Osteoblast (primary cell): ENCODE measurements around the gene SIRPA. TPM values are rescaled to one million over a fixed set of nuclear protein-coding genes. Genes with fewer than 3 reads are reported as not detected.

Source experiments
- DNase-seq: peaks from one replicate; pipeline ENCODE4 v3.0.0; 2011; ENCODE audit warnings: low spot score, mixed read lengths; ENCODE audit not compliant: insufficient read length; ENCODE audit errors: missing footprints
- H2AFZ ChIP-seq: 2 replicates; pipeline ENCODE4 v1.6.0; 2011; ENCODE audit warnings: mild to moderate bottlenecking, low read length
- H3K27ac ChIP-seq: 2 replicates; pipeline ENCODE4 v1.5.1; 2011; ENCODE audit warnings: mild to moderate bottlenecking, low read depth, low read length, moderate library complexity
- H3K27me3 ChIP-seq: 2 replicates; pipeline ENCODE4 v1.6.0; 2012; ENCODE audit warnings: mild to moderate bottlenecking, control low read depth, inconsistent platforms, low read length, moderate library complexity; ENCODE audit not compliant: insufficient read depth
- H3K36me3 ChIP-seq: 2 replicates; pipeline ENCODE4 v1.5.1; 2011; ENCODE audit warnings: mild to moderate bottlenecking, low read length, control low read depth, moderate library complexity; ENCODE audit not compliant: insufficient read depth
- H3K4me1 ChIP-seq: 2 replicates; pipeline ENCODE4 v1.5.1; 2011; ENCODE audit warnings: mild to moderate bottlenecking, low read length, control low read depth, moderate library complexity; ENCODE audit not compliant: insufficient read depth
- H3K4me2 ChIP-seq: 2 replicates; pipeline ENCODE4 v1.6.0; 2011; ENCODE audit warnings: mild to moderate bottlenecking, low read length; ENCODE audit not compliant: insufficient read depth
- H3K4me3 ChIP-seq: fragments of 200-600 bp; sonication (generic); 3 replicates; pipeline ENCODE4 v1.5.1; 2012; ENCODE audit warnings: mild to moderate bottlenecking, low read length, inconsistent platforms; ENCODE audit not compliant: insufficient read depth
- H3K79me2 ChIP-seq: 2 replicates; pipeline ENCODE4 v1.6.0; 2012; ENCODE audit warnings: mild to moderate bottlenecking, low read length, control low read depth, inconsistent platforms; ENCODE audit not compliant: insufficient read depth
- H3K9me3 ChIP-seq: 2 replicates; pipeline ENCODE4 v1.5.1; 2011; ENCODE audit warnings: low read depth, low read length, control low read depth
- H4K20me1 ChIP-seq: 2 replicates; pipeline ENCODE4 v1.6.0; 2012; ENCODE audit warnings: mild to moderate bottlenecking, low read length, control low read depth; ENCODE audit not compliant: insufficient read depth
- total RNA-seq: library from RNA; depleted of rRNA; stranded (reverse); fragments of >200 nt; gene quantifications from 2 replicates; pipeline ENCODE4 v1.2.3, GENCODE V29; 2012
- TF ChIP-seq, protein P1 (sequence below): IDR thresholded peaks from 2 replicates; pipeline ENCODE4 v1.5.1; 2011; ENCODE audit warnings: mild to moderate bottlenecking, low read depth, low read length, moderate library complexity; ENCODE audit errors: extremely low read depth

Gene SIRPA
- total RNA-seq, 1 donor = 15.9 TPM

DNA sequence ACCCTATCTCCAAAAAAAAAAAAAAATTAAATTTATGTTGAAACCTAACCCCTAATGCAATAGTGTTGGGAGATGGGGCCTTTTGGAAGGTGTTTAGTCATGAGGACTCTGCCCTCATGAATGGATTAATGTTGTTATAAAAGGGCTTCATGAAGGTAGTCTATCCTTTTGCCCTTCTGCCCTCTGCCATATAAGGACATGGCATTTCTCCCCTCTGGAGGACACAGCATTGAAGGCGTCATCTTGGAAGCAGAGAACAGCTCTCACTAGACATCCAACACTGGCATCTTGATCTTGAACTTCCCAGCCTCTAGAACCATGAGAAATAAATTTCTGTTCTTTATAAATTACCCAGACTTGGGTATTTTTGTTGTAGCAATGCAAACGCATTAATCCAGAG, 63.2 kb downstream of the SIRPA start:
- H4K20me1 ChIP-seq = no peaks in the 10 kb centered on the region
- H3K27me3 ChIP-seq = peaks cover 44% of the 10 kb centered on the region
- no peak overlapping the region for H2AFZ ChIP-seq
- H3K9me3 ChIP-seq = no peaks in the 10 kb centered on the region
- H3K4me1 ChIP-seq = no peaks in the 10 kb centered on the region
- no peak overlapping the region for H3K4me2 ChIP-seq
- no peaks in the 10 kb centered on the region for H3K79me2 ChIP-seq
- H3K27ac ChIP-seq = no peak overlapping the region
- no peaks in the 10 kb centered on the region for H3K36me3 ChIP-seq
- TF ChIP-seq, protein P1, sequence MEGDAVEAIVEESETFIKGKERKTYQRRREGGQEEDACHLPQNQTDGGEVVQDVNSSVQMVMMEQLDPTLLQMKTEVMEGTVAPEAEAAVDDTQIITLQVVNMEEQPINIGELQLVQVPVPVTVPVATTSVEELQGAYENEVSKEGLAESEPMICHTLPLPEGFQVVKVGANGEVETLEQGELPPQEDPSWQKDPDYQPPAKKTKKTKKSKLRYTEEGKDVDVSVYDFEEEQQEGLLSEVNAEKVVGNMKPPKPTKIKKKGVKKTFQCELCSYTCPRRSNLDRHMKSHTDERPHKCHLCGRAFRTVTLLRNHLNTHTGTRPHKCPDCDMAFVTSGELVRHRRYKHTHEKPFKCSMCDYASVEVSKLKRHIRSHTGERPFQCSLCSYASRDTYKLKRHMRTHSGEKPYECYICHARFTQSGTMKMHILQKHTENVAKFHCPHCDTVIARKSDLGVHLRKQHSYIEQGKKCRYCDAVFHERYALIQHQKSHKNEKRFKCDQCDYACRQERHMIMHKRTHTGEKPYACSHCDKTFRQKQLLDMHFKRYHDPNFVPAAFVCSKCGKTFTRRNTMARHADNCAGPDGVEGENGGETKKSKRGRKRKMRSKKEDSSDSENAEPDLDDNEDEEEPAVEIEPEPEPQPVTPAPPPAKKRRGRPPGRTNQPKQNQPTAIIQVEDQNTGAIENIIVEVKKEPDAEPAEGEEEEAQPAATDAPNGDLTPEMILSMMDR = no peak
- DNase-seq = no peak
- H3K4me3 ChIP-seq = no peak overlapping the region

DNA sequence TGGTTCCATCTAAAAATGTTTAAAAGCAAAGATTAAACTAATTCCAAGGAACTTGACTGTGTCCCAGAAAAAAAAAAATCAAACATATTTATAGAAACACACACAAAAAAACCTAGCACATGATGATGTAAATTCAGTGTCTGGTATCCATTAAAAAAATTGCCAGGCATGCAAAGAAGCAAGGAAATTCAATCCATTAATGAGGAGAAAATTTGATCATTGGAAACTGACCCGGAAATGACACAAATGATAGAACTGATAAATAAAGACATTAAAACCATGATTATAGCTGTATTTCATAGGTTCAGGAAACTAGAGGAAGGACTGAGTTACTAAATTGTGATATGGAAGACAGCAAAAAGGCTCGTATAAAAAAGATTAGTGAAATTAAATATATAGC, 63.9 kb downstream of the SIRPA start:
- Histone ChIP-seq H3K4me1 (no peaks in the 10 kb centered on the region), H4K20me1 (no peaks in the 10 kb centered on the region), H3K79me2 (no peaks in the 10 kb centered on the region), H3K27ac (no peak overlapping the region), H2AFZ (no peak overlapping the region), H3K36me3 (no peaks in the 10 kb centered on the region), H3K4me3 (no peak overlapping the region), H3K9me3 (no peaks in the 10 kb centered on the region), H3K27me3 (peaks cover 51% of the 10 kb centered on the region), H3K4me2 (no peak overlapping the region)
- TF ChIP-seq, protein P1 = no peak
- DNase-seq = no peak

DNA sequence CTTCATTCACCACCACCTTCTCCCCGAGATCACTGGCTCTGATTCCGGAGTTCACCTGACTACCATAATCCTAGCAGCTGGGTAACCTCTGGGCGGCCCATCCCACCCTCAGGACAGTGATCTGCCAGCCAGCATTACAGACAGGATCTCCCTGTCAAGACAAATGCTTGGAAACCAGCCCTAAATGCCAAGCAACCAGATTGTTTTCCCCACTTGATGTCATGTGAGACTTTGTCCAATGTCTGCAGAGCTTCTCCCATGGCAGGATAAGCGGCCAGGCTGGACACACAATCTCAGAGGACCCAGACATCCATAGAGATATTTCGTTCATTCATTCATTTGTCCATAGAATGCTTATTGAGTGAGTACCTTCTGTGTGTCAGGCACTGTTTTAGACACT, 66.2 kb downstream of the SIRPA start:
- no peak overlapping the region for H3K4me3 ChIP-seq
- H3K9me3 ChIP-seq = no peaks in the 10 kb centered on the region
- no peaks in the 10 kb centered on the region for H4K20me1 ChIP-seq
- H3K4me2 ChIP-seq = no peak overlapping the region
- H3K36me3 ChIP-seq = no peaks in the 10 kb centered on the region
- no peak overlapping the region for H2AFZ ChIP-seq
- no peak overlapping the region for H3K27ac ChIP-seq
- peaks cover 56% of the 10 kb centered on the region for H3K27me3 ChIP-seq
- no peak for DNase-seq
- no peaks in the 10 kb centered on the region for H3K79me2 ChIP-seq
- peaks cover 4% of the 10 kb centered on the region for H3K4me1 ChIP-seq
- TF ChIP-seq, protein P1 = no peak

DNA sequence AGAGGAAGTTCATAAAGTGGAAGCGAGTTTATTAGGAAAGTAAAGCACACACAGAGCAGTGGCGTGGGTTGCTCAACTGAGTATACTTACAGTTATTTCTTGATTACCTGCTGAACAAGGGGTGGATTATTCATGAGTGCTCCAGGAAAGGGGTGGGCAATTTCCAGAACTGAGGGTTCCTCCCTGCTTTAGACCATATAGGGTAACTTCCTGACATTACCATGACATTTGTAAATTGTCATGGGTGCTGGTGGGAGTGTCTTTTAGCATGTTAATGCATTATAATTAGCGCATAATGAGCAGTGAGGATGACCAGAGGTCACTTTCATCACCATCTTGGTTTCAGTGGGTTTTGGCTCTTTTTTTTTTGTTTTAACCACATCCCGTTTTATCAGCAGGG, 68.9 kb downstream of the SIRPA start:
- DNase-seq = no peak
- no peaks in the 10 kb centered on the region for H3K79me2 ChIP-seq
- no peaks in the 10 kb centered on the region for H3K36me3 ChIP-seq
- peaks cover 4% of the 10 kb centered on the region for H3K4me1 ChIP-seq
- no peak overlapping the region for H2AFZ ChIP-seq
- no peak overlapping the region for H3K4me2 ChIP-seq
- no peaks in the 10 kb centered on the region for H3K9me3 ChIP-seq
- H4K20me1 ChIP-seq = no peaks in the 10 kb centered on the region
- peaks cover 62% of the 10 kb centered on the region for H3K27me3 ChIP-seq
- no peak overlapping the region for H3K27ac ChIP-seq
- H3K4me3 ChIP-seq = no peak overlapping the region
- TF ChIP-seq, protein P1 = no peak
